GM19468 (cell line): ENCODE measurements around the gene ATG7.
"Not testable (repeated sequence)": the region's sequence is repeated elsewhere in the genome, so short reads cannot be mapped to it uniquely, and the experiment has no call there.

Experiments used
- ATAC-seq: cut with Tn5 transposase; IDR thresholded peaks from one replicate; pipeline ENCODE4 v1.9.1; 2021; ENCODE audit warnings: mild to moderate bottlenecking, moderate library complexity, moderate number of reproducible peaks; ENCODE audit not compliant: unreplicated experiment; ENCODE audit errors: extremely low read depth

The ATG7 gene

DNA sequence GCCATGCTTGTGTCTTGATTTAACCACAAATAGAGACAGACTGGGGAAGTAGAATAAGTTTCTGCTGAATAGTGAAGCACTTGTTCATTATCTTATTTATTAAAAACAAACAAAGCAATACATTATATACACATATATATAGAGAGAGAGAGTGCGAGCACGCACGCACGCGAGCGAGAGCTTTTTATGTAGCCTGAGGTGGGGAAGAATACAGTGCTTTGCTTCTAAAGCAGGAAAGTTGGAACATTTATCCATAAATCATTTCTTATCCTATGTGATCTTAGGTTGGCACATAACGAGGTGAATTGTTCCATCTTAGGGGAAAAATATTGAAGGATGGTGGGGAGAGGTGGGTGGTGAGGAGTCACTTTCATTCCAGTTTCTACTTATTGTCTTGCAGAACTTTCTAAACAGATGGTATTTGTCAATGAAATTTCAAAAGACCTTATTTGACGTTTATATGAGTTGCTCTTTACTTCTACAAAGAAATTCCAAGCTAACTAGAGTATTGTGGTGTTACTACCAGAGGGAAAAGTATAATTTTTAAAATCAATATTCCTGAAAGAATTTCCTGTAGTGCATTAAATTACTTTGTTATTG lies 110.0 kb downstream of the ATG7 start:
- ATAC-seq: no peak

DNA sequence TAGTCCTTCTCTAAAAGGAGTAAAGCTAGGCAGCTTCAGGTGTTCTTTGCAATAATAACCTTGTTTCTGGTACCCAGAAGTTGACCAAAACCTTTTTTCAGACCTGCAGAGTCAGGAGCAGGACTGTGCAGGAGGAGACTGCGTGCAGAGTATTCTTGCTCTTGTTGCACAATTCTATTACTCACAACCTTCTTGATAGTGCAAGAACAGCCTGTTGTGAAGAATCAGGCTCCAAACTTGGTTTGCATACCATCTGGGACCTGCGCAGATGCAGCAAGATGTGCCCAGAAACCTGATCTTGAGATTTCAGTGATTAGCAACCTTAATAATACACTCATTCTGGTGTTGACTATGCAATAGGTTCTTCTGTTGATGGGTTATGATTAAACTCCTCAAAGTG lies 111.9 kb downstream of the ATG7 start:
- ATAC-seq: no peak

DNA sequence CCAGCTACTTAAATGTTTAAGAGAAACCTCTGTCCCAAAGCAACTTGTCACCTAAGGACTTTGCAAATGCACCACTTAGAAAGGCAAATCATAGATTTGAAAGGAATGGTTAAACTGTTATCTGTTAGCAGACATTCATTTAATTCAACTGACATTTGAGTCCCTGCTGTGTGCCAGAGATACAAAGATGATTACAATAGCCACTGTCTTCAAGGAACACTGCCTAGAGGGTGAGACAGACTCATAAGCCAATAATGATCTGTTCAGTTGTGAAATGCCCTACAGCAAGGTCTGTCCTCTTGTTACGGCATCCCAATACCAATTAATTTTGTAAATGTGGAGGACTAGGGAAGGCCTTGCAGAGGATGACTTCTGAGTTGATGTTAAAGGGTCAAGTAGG lies 113.1 kb downstream of the ATG7 start:
- no peak for ATAC-seq

DNA sequence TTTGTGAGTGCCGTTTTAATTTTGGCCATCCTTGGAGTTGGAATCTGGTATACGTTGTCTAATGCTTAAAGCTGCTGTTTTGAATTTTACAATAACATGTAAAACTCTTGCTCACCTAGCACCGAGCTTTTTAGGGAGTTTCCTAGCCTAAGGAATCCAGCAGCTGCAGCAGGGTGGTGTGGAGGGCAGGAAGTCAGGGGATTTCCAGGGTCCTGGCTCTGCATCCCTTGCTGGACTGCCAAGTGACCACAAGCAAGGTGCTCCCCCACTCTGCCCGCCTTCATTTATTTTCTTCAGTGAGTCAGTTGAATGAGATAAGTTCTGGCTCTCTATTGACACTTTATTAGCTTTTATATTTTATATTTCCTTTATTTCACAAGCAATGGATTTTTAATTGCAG lies 113.7 kb downstream of the ATG7 start:
- ATAC-seq: no peak

DNA sequence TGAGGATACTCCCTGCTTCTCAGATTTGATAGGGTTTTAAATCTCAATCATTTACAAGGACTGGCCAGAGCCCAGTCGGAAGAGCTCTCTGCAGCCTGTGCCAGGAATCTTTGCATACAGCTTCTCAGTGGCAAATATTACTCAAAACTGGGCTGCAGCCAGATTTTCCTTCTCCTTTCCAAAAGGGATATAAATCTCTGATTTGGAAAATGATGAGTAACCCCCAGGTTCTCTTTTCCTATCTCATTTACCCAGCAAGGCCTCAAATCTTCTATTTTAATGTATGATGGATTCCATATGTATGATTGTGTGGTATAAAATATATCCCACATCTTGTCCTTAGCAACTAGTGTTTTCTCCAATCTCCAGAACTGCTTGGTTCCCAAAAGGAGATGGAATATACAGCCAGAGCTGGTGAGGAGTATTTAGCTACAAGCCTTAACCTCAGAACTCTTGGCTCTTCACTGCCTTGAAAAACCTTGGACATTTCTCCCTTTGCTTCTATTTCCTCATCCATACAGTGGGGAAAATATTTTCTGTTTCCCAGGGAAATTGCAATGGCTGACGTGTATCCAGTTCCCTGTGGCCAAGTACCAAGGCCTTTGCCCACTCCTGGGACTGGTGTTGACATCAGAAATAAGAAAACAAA lies 114.4 kb downstream of the ATG7 start:
- ATAC-seq: no peak

DNA sequence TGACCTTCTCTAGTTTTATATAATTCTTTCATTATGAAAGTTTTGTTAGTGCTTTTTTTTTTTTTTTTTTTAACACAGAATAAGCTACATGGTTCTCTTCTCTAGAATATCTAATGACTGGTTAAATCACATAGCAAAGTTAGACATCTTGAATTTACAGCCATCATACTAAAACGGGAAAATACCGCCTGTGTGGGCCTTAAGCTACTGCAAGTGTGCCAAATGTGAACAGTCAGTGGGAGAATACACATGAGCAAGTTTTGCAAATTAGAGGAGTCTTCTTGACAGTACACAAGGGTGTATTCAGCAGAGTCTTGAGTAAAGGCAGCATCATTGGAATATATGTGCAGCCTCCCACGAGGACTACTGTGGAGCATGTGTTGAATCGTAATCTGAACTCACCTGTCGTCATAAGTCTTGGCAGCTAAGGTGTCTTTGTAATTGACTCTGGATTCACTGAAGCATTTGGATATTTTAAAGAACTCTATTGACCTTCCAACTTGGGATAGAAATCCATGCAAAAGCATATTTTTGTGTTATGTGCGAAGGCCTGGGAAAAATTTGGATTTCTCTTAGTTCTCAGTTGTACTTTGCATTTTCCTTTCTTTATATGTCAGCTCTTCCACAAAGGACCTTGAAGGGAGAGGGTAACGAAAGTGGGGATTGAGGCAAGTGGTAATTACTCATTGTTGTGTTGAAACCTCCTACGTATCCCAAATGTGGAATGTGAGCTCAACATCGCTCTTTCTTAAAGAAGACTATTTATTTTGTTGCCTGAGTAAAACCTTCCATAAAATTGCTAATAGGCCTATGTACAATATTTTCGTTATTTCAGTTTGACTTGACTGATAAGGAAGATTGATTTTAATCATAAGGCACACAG lies 117.4 kb downstream of the ATG7 start:
- ATAC-seq: no peak

DNA sequence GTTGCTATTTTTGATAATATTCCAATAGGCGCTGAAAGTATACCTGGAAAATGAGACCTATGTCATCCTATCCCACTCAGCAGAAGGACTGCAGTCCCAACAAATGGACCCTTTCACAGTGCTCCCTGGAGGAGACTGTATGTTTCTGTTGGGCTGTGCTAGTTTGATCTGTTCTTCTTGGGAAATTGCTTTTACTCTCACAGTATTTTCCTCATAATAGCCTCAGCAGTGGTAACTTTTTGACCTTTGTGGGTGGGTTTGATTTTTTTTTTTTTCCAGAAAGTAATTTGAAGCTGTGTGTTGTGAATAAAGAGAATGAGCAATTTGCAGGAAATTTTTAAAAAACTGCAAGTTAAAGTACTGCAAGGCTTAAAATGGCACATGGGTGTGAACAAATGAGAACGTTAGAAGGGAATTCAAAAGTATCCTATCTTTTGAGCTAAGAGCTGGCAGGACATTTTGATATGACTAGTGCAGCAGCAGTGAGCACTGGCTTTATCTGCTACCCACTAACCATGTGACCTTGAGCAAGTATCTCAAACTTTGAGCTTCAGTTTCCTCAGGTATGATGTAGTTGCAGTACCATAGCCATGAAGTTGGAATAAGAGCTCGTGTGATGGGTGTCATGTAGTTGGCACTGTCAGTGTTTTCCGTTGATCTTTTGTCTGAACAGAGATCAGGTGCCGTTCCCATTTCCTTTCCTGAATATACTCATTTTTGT lies 118.4 kb downstream of the ATG7 start:
- no peak for ATAC-seq

DNA sequence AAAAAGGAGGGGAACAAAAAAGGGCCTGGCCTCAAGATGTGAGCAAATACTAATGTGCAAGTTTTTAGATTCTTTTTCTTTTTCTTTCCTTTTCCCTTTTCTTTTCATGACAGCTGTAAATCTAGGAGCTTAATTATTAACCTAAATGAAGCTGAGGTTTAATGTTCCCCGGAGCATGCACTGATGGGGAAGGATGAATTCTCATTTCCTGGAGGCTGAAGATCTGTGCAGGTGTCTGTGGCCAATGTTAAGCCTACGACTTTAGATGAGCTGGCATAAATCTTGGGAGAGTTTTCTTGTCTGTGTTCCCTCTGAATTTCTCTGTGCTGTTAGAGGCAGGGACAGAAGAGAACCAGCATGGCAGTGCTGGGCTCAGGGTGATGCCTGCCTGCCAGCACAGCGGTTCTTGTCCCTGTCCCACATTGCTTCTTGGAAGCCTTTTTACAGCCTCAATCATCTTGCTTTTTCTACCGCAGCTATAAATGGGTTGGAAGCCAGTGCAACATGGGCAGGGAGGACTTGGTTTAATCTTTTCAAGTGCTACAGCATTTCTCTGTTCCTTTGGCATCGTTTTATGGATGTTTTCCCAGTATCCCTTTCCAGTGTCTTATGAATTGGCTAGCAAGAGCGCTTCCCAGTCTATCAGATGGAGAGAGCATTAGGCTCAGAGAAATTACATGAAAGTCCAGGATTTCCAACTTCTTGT lies 119.1 kb downstream of the ATG7 start:
- ATAC-seq: no peak

DNA sequence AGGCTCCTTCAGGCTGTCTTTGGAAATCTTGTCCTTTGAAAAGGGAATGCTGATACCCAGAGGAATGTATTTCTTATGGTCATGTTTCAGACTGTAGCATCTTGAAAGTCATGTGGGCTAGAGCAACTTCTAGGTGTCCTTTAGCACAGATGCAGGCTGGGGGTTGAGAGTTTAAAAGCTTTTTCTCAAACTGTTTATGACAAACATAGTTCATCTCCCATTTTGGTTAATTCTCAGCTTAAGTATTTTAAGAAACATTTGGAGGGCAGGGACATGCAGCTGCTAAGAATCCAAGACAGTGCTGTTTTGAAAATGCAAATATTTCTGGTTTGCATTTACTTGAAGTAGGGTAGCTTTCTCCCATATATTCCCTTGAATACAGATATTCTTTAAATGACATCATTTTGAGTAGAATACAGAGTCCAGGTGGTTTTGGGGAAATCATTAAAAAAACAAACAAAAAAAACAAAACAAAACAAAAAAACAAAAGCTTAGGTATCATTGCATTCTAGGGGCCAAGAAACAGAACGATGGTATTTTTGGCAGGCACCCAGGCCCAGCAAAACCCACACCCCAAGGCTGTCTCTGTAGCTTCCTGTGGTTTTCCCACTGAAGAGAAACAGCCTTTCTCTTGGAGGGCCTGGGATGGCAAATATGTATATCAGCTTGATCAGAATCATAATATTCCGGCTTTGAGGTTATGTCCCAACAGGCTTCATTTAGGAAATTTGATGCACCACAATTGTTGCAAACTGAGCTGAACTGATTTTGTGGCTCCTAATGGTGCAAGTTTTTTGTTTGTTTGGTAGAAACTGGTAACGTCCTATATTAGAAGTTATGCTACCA lies 120.0 kb downstream of the ATG7 start:
- ATAC-seq: no peak

DNA sequence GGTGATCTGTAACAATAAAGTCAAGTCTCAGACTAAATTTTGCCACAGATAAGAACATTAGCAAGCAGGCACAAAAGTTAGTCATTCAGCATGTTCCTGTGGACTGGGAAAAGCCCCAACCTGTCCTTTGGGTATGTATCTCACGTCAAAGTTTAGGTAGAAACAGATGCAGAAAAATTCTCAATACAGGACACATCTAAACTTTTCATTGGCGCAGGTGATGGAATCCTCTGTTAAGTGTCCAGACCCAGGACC lies 120.6 kb downstream of the ATG7 start:
- ATAC-seq: no peak

DNA sequence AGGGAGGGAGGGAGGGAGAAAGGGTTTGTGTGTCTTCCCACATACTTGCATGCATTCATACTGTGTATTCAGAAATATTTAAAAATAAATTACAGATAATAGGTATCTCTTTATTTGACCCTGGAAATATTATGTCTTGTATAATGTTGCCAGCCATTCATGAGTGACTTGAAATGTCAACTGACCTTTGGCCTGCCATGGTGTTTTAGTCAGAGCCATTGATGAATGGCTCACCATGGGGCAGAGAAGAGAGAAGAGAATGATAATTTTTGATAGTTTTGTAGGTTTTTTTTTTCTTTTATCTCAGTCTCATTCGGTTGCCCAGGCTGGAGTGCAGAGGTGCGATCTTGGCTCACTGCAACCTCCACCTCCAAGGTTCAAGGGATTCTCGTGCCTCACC lies 121.2 kb downstream of the ATG7 start:
- ATAC-seq: no peak

DNA sequence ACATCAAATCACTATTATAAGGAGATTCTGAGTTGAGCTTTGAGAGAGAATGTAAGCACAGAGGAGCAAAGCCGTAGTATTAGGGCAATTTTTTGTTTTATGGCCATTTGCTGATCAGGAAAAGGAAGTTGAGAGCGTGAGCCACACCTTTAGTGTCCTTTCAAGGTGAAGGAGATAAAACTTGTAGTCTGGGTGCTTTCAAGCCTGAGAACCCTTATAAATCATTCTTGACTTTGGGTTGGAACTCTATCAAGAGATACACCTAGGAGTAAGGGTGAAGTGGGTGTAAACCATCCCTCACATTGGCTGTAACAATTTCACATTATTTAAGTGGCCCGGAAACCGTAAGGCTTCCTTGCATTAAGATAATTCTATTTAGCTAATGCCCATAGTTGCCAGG lies 122.2 kb downstream of the ATG7 start:
- ATAC-seq: no peak

DNA sequence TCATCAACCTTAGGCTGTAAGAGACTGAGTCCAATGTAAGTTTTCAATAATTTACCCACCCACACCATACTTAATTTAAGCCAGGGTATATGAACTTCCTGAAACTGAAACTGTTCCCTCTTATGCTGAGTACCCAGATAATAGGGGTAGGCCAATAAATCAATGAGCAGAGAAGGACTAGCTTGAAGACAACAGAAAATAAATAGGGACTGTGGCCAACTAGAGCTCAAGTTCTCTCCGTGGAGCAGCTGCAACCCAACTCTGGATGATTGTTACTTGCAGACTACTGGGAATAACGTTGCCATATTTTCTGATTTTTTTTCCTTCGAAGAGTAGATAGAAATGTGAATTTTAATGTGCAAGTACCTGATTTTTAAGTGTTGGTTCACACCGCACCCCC lies 128.0 kb downstream of the ATG7 start:
- ATAC-seq: no peak

DNA sequence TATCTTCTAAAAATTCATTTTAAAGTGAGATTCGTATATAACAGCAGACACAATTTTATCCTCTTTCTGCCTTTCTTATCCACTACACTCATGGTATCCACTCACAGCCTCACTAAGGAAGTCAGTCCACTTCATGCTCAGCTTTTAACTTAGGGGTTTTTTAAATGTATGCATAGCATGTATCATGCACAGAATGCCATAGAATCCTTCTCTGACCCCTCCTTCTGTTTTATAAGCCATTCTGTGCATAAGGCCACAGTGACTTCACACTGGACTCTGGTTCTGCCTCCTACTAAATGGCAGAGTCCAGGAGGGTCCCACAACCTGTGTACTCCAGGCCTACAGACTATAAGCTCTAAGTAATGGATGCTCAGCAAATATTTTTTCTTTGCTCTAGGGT lies 129.2 kb downstream of the ATG7 start:
- no peak for ATAC-seq

DNA sequence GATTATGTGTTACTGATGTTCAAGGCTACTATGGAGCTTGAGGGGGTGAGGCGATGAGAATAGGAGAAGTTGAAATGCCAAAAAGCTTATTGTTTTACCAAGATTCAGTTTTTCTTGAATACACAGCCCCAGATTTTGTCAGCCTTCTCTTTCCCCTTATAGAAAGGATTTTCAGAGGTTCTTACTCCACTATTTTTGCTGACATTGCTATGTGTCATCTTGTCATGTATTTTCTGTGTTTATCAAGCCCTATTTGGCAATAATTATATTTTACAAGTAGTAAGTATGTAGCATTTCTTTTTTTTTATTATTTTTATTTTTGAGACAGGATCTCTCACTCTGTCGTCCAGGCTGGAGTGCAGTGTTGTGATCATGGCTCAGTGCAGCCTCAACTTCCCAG lies 133.1 kb downstream of the ATG7 start:
- no peak for ATAC-seq

DNA sequence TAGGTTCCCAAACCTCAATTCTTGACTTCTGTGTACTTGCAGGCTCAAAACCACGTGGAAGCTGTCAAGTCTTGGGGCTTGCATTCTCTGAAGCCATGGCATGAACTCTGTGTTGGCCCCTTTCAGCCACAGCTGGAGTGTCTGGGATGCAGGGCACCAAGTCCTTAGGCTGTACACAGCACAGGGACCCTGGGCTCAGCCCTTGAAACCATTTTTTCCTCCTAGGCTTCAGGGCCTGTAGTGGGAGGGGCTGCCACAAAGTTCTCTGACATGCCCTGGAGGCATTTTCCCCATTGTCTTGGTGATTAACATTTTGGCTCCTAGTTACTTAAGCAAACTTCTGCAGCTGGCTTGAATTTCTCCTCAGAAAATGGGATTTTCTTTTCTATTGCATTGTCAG lies 135.4 kb downstream of the ATG7 start:
- ATAC-seq: no peak

DNA sequence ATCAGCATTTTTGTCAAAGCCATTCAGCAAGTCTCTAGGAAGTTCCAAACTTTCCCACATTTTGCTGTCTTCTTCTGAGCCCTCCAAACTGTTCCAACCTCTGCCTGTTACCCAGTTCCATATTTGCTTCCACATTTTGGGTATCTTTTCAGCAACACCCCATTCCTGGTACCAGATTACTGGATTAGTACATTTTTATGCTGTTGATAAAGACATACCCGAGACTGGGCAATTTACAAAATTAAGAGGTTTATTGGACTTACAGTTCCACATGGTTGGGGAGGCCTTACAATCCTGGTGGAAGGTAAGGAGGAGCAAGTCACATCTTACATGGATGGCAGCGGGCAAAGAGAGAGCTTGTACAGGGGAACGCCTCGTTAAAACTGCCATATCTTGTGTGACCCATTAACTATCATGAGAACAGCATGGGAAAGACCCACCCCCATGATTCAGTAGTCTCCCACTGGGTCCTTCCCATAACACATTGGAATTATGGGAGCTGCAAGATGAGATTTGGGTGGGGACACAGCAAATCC lies 136.2 kb downstream of the ATG7 start:
- not testable (repeated sequence) for ATAC-seq

DNA sequence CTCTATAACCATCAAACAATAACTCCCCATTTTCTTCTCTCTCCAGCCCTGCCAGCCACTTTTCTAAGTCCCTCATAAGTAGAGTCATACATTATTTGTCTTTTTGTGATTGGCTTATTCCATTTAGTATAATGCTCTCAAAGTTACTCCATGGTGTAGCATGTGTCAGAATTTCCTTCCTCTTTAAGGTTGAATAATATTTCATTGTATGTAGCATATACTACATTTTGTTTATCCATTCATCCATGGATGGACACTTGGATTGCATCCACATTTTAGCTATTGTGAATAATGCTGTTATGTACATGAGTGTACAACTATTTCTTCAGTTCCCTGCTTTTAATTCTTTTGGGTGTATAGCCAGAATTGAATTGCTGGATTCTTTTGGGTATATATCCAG lies 138.4 kb downstream of the ATG7 start:
- ATAC-seq: no peak

DNA sequence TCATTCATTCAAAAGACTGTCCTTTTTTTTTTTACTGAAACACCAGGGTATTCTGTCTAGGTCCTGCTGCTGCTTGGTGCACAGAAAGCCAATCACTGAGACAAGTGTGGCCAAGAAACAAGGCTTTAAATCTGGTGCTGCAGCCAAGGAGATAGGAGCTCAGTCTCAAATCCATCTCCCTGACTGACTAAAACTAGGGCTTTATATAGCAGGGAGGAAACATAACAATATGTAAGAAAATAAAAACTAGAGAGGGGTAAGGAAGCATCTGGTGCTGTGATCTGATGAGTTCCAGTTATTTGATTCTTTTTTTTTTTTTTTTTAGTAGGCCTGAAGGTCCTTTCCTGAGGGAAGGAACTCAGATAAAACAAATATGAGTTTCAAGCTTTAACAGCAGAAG lies 139.8 kb downstream of the ATG7 start:
- ATAC-seq: no peak
